SU-DHL-6 (cell line): ENCODE results near the gene MLYCD.

Source experiments
- H2AFZ ChIP-seq: fragments of 200-600 bp; sonication (generic); 2 replicates; pipeline ENCODE4 v1.6.1; 2014; ENCODE audit warnings: low read depth, mild to moderate bottlenecking, moderate library complexity, mixed read lengths, antibody characterized with exemption, low read length; ENCODE audit not compliant: severe bottlenecking
- H3F3A ChIP-seq: fragments of 200-600 bp; shearing (Covaris generic); 2 replicates; pipeline ENCODE4 v1.6.0; 2016; ENCODE audit warnings: antibody characterized with exemption, mild to moderate bottlenecking; ENCODE audit not compliant: insufficient read depth
- H3K27ac ChIP-seq: fragments of 200-600 bp; sonication (generic); 2 replicates; pipeline ENCODE4 v1.5.1; 2016; ENCODE audit warnings: low read depth, mild to moderate bottlenecking, low read length, moderate library complexity, mixed read lengths
- H3K27me3 ChIP-seq: fragments of 200-600 bp; sonication (generic), shearing (Covaris generic); 2 replicates; pipeline ENCODE4 v1.6.0; 2014; ENCODE audit warnings: mild to moderate bottlenecking, low read length
- H3K36me3 ChIP-seq: fragments of 200-600 bp; sonication (generic); 2 replicates; pipeline ENCODE4 v1.6.1; 2014; ENCODE audit warnings: mild to moderate bottlenecking, low read length, mixed read lengths
- H3K4me2 ChIP-seq: fragments of 300-600, 200-600 bp; shearing (Covaris generic), sonication (generic); 2 replicates; pipeline ENCODE4 v1.6.0; 2014; ENCODE audit warnings: low read length, low read depth, mild to moderate bottlenecking; ENCODE audit not compliant: poor library complexity, severe bottlenecking
- H3K4me3 ChIP-seq: fragments of 200-600 bp; sonication (generic); 2 replicates; pipeline ENCODE4 v1.5.1; 2014; ENCODE audit warnings: antibody characterized with exemption, low read length, mild to moderate bottlenecking, mixed read lengths; ENCODE audit not compliant: insufficient read depth, poor library complexity, severe bottlenecking
- H3K79me2 ChIP-seq: fragments of 200-600 bp; sonication (generic); 2 replicates; pipeline ENCODE4 v1.6.1; 2014; ENCODE audit warnings: mild to moderate bottlenecking, low read length, moderate library complexity; ENCODE audit not compliant: insufficient read depth
- H3K9ac ChIP-seq: fragments of 200-600 bp; sonication (generic); 2 replicates; pipeline ENCODE4 v1.7.0; 2014; ENCODE audit warnings: mild to moderate bottlenecking, low read length
- H3K9me2 ChIP-seq: fragments of 200-600 bp; sonication (generic); replicated peaks from 2 replicates; pipeline ENCODE4 v1.6.1; 2014; ENCODE audit warnings: low read length; ENCODE audit not compliant: insufficient read depth
- H3K9me3 ChIP-seq: fragments of 200-600 bp; sonication (generic); 2 replicates; pipeline ENCODE4 v1.6.1; 2014; ENCODE audit warnings: low read length, mixed read lengths; ENCODE audit not compliant: insufficient read depth
- H4K20me1 ChIP-seq: fragments of 200-600 bp; sonication (generic); 2 replicates; pipeline ENCODE4 v1.6.1; 2014; ENCODE audit warnings: low read depth, mild to moderate bottlenecking, antibody characterized with exemption, low read length, moderate library complexity, mixed read lengths
- CTCF ChIP-seq: fragments of 200-600 bp; sonication (generic); IDR thresholded peaks from one replicate; pipeline ENCODE4 v1.5.1; 2017; ENCODE audit warnings: antibody characterized with exemption, mild to moderate bottlenecking, low read length, moderate library complexity; ENCODE audit not compliant: insufficient read depth, poor library complexity, severe bottlenecking
- EZH2phosphoT487 ChIP-seq: fragments of 200-600 bp; sonication (generic), shearing (Covaris generic); conservative IDR thresholded peaks from 2 replicates; pipeline ENCODE4 v1.6.1; 2018; ENCODE audit warnings: mild to moderate bottlenecking, antibody characterized with exemption, low read length, moderate library complexity, mixed read lengths

MLYCD gene

GRCh38 chr16:83959656-83960434, 60.9 kb downstream of the MLYCD start:
- H3K9ac ChIP-seq: no peak overlapping the region

GRCh38 chr16:83960521-83961249, 61.8 kb downstream of the MLYCD start:
- TF ChIP-seq EZH2phosphoT487: no peak
- TF ChIP-seq CTCF: no peak
- Histone ChIP-seq H3K9me3 (no peaks in the 10 kb centered on the region), H3F3A (no peaks in the 10 kb centered on the region), H2AFZ (no peak overlapping the region), H4K20me1 (no peaks in the 10 kb centered on the region), H3K4me2 (no peak overlapping the region), H3K27ac (no peak overlapping the region), H3K9me2 (no peaks in the 10 kb centered on the region), H3K27me3 (no peaks in the 10 kb centered on the region), H3K9ac (no peak overlapping the region), H3K79me2 (no peaks in the 10 kb centered on the region), H3K36me3 (no peaks in the 10 kb centered on the region), H3K4me3 (no peak overlapping the region)

More at GRCh38 chr16:83959656-83960434, 60.9 kb downstream of the MLYCD start:
- Histone ChIP-seq H3K4me3 (no peak overlapping the region), H3K27me3 (no peaks in the 10 kb centered on the region), H3K36me3 (no peaks in the 10 kb centered on the region), H3K79me2 (no peaks in the 10 kb centered on the region), H2AFZ (no peak overlapping the region), H3K9me2 (no peaks in the 10 kb centered on the region), H3K9me3 (no peaks in the 10 kb centered on the region), H3K27ac (no peak overlapping the region), H3F3A (no peaks in the 10 kb centered on the region), H4K20me1 (no peaks in the 10 kb centered on the region), H3K4me2 (no peak overlapping the region)
- TF ChIP-seq CTCF: no peak
- no peak for TF ChIP-seq EZH2phosphoT487

- no peak overlapping the region for H3K4me3 ChIP-seq
- TF ChIP-seq CTCF (no peak), EZH2phosphoT487 (no peak)
- H3K36me3 ChIP-seq: no peaks in the 10 kb centered on the region
- H4K20me1 ChIP-seq: no peaks in the 10 kb centered on the region
- no peak overlapping the region for H3K27ac ChIP-seq
- no peaks in the 10 kb centered on the region for H3K9me3 ChIP-seq
- no peaks in the 10 kb centered on the region for H3F3A ChIP-seq
- H3K79me2 ChIP-seq: no peaks in the 10 kb centered on the region
- no peaks in the 10 kb centered on the region for H3K27me3 ChIP-seq
- H3K9me2 ChIP-seq: no peaks in the 10 kb centered on the region
- no peak overlapping the region for H2AFZ ChIP-seq
- no peak overlapping the region for H3K9ac ChIP-seq
- H3K4me2 ChIP-seq: no peak overlapping the region
These were observed 62.7 kb downstream of the MLYCD start for GRCh38 chr16:83961591-83961990.
